CD14-positive monocyte (primary cell): ENCODE results near the gene CRNN. TPM values are rescaled to one million over a fixed set of nuclear protein-coding genes. Genes with fewer than 3 reads are reported as not detected.

Experiments
- DNase-seq, 3 donors: peaks; one replicate each; pipeline ENCODE4 v3.0.0-alpha.2; 2011 to 2022
- H2AFZ ChIP-seq: 2 replicates; pipeline ENCODE4 v1.6.0; 2012; ENCODE audit warnings: mild to moderate bottlenecking, low read depth, low read length, inconsistent platforms; ENCODE audit not compliant: insufficient read depth, poor library complexity, severe bottlenecking
- H3K27ac ChIP-seq, 2 donors: 1 replicate in 1 of 2; 2 replicates in 1 of 2; pipeline ENCODE4 v1.5.1; 2012 to 2013; ENCODE audit warnings: low read length in 2 of 2, control low read depth in 1 of 2, inconsistent platforms in 1 of 2, low read depth in 1 of 2, mild to moderate bottlenecking in 1 of 2
- H3K27me3 ChIP-seq, 2 donors: one replicate each; pipeline versions ENCODE4 v1.6.0 to v1.6.1; 2011 to 2013; ENCODE audit warnings: low read length in 2 of 2; ENCODE audit not compliant: control insufficient read depth in 2 of 2, insufficient read depth in 2 of 2
- H3K36me3 ChIP-seq, 2 donors: replicated peaks in 1 of 2; 1 replicate in 1 of 2; 2 replicates in 1 of 2; pipeline versions ENCODE4 v1.5.1 to v1.6.1; 2012 to 2013; ENCODE audit warnings: low read length in 2 of 2, control low read depth in 1 of 2, inconsistent platforms in 1 of 2, mild to moderate bottlenecking in 1 of 2; ENCODE audit not compliant: insufficient read depth in 2 of 2, control insufficient read depth in 1 of 2
- H3K4me1 ChIP-seq, 2 donors: 1 replicate in 1 of 2; 2 replicates in 1 of 2; pipeline versions ENCODE4 v1.5.1 to v1.6.1; 2012 to 2013; ENCODE audit warnings: low read length in 2 of 2, control low read depth in 1 of 2, inconsistent platforms in 1 of 2, mild to moderate bottlenecking in 1 of 2, moderate library complexity in 1 of 2; ENCODE audit not compliant: insufficient read depth in 2 of 2, control insufficient read depth in 1 of 2
- H3K4me2 ChIP-seq: replicated peaks from 2 replicates; pipeline ENCODE3; 2012; ENCODE audit warnings: low read length, moderate library complexity, mild to moderate bottlenecking; ENCODE audit not compliant: poor library complexity, severe bottlenecking; ENCODE audit errors: extremely low read depth
- H3K4me3 ChIP-seq, 3 experiments: fragments of 200-600 bp in 1 of 3; sonication (generic) in 1 of 3; replicated peaks in 1 of 3; 1 replicate in 2 of 3; 2 replicates in 1 of 3; pipeline ENCODE4 v1.5.1; 2011 to 2013; ENCODE audit warnings: low read length in 3 of 3, mild to moderate bottlenecking in 3 of 3, control low read depth in 2 of 3, low read depth in 2 of 3, inconsistent platforms in 1 of 3, moderate library complexity in 1 of 3
- H3K79me2 ChIP-seq: 2 replicates; pipeline ENCODE4 v1.6.0; 2012; ENCODE audit warnings: mild to moderate bottlenecking, control low read depth, inconsistent platforms, low read length, moderate library complexity; ENCODE audit not compliant: insufficient read depth
- H3K9ac ChIP-seq: 2 replicates; pipeline ENCODE4 v1.6.0; 2017; ENCODE audit warnings: low read length, mild to moderate bottlenecking; ENCODE audit not compliant: insufficient read depth, poor library complexity, severe bottlenecking
- H3K9me3 ChIP-seq, 2 donors: replicated peaks in 1 of 2; 1 replicate in 1 of 2; 2 replicates in 1 of 2; pipeline versions ENCODE4 v1.5.1 to v1.6.1; 2012 to 2013; ENCODE audit warnings: low read length in 2 of 2, control low read depth in 1 of 2; ENCODE audit not compliant: control insufficient read depth in 1 of 2, insufficient read depth in 1 of 2
- H4K20me1 ChIP-seq: 2 replicates; pipeline ENCODE4 v1.6.0; 2012; ENCODE audit warnings: mild to moderate bottlenecking, low read length, control low read depth, moderate library complexity; ENCODE audit not compliant: insufficient read depth
- H3K27ac Mint-ChIP-seq, 7 donors: one replicate each; pipeline ENCODE4 v1.8.0; 2020; ENCODE audit warnings: mild to moderate bottlenecking in 7 of 7, mixed read lengths in 7 of 7, moderate library complexity in 6 of 7, inconsistent platforms in 2 of 7
- H3K27me3 Mint-ChIP-seq, 3 donors: one replicate each; pipeline ENCODE4 v1.8.0; 2021 to 2022; ENCODE audit warnings: low read depth in 3 of 3, mild to moderate bottlenecking in 3 of 3, mixed read lengths in 3 of 3, moderate library complexity in 3 of 3, inconsistent platforms in 1 of 3
- H3K36me3 Mint-ChIP-seq, 2 donors: one replicate each; pipeline ENCODE4 v1.8.0; 2020; ENCODE audit warnings: mixed read lengths in 2 of 2, inconsistent platforms in 1 of 2, mild to moderate bottlenecking in 1 of 2
- H3K4me1 Mint-ChIP-seq: one replicate; pipeline ENCODE4 v1.8.0; 2020; ENCODE audit warnings: mild to moderate bottlenecking, mixed read lengths
- H3K4me3 Mint-ChIP-seq, 2 donors: one replicate each; pipeline ENCODE4 v1.8.0; 2020; ENCODE audit warnings: mild to moderate bottlenecking in 2 of 2, mixed read lengths in 2 of 2, moderate library complexity in 1 of 2
- H3K9me3 Mint-ChIP-seq, 7 donors: one replicate each; pipeline ENCODE4 v1.8.0; 2020 to 2022; ENCODE audit warnings: mixed read lengths in 7 of 7, mild to moderate bottlenecking in 6 of 7, moderate library complexity in 6 of 7, inconsistent platforms in 2 of 7
- WGBS: methylation state at CpG from one replicate; pipeline ENCODE4 v1.1.5; 2013; ENCODE audit warnings: missing lambda C conversion rate; ENCODE audit not compliant: insufficient coverage; 5-methylcytosine and 5-hydroxymethylcytosine counted together
- intact Hi-C, 2 donors: fragments of 100-400 bp; cut with micrococcal nuclease; formaldehyde crosslinking; loops; one replicate each; pipeline versions ENCODE4 v1.15.0 to v1.15.1; 2023
- polyA plus RNA-seq, 3 donors: library from polyadenylated mRNA; depleted of rRNA in 1 of 3; unstranded in 2 of 3; stranded (reverse) in 1 of 3; fragments of 300-500 nt in 2 of 3; fragments of >200 nt in 1 of 3; fragmentation: Illumina TruSeq in 2 of 3; gene quantifications; 1 replicate in 2 of 3; 2 replicates in 1 of 3; pipeline ENCODE4 v1.2.3, GENCODE V29; 2012 to 2021
- TF ChIP-seq, protein P1 (sequence below): fragments of 200-600 bp; IDR thresholded peaks from one replicate; pipeline ENCODE4 v1.8.0; 2022; ENCODE audit warnings: antibody characterized with exemption, mild to moderate bottlenecking

The CRNN gene
- polyA plus RNA-seq, 3 donors: not detected

DNA sequence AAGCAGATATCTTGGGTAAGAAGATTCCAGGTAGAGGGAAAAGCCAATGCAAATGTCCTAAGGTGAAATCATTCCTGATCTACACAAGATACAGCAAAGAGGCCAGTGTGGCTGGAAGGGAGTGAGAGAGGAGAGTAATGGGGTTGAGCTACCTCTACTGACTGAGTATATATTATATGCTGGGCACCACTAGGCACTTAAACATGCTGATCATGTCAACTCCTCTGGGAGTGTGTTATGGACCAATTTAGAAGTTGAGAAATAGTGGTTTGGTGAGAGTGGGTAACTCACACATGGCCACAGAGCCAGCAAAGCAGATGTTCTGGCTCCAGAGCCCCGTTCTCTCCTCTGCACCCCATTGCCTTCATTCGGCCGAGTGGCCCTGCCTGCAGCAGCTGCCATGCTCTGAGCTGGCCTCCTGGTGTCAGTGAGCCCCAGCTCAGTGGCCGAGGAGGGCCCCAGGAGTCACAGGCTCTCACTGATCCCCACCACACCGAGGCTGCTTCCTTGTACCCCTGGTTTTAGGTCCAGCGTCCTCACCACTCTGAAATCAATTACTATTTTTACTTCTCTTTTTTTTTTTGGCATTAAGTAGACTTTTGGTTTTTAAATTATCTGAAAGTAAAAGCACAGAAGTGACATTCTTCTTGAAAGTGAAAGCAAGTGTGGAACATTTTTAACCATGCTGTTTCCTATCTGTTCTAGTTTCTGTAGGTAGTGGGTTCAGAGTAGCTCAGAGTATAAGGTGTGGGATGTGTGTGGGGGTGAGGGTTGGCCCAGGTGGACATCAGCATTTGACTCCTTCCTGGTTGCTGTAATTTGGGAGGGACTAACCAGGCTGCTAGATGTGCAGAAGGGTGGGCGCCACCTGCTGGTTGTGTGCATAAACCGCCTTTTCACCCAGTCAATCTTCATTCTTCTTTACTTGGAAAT, 45.8 kb upstream of the CRNN start:
- Histone ChIP-seq H3K27me3 (no peaks in the 10 kb centered on the region), H3K4me2 (peak overlapping the region; percentile 75), H3K36me3 (no peaks in the 10 kb centered on the region), H3K9me3 (no peaks in the 10 kb centered on the region), H4K20me1 (no peaks in the 10 kb centered on the region), H3K4me3 (peak overlapping the region; percentile 22 to 73 (median 32)), H3K79me2 (no peaks in the 10 kb centered on the region), H3K27ac (peak overlapping the region; percentile 58 to 82), H3K4me1 (peaks cover 6 to 12% of the 10 kb centered on the region in 2 donors), H3K9ac (peak overlapping the region; percentile 55), H2AFZ (peak overlapping the region; percentile 87)
- Mint-ChIP-seq H3K4me3 (peak overlapping the region; percentile 61 to 88), H3K27me3 (peaks cover 0 to 10% (median 4%) of the 10 kb centered on the region in 3 donors), H3K27ac (peak overlapping the region; percentile 63 to 94 (median 90)), H3K4me1 (peaks cover 23% of the 10 kb centered on the region), H3K36me3 (no peaks in the 10 kb centered on the region), H3K9me3 (peaks cover 3 to 8% (median 3%) of the 10 kb centered on the region in 7 donors)
- peak; percentile 62 to 69 (median 67) for DNase-seq
- WGBS: 41% methylated on average over 4 of the region's 8 CpGs
- intact Hi-C loops: loop anchor here (2.0 to 10.0 kb wide), 6 partner anchors 113 to 405 kb away; no protein-coding TSS in a partner anchor
- TF ChIP-seq, protein P1, sequence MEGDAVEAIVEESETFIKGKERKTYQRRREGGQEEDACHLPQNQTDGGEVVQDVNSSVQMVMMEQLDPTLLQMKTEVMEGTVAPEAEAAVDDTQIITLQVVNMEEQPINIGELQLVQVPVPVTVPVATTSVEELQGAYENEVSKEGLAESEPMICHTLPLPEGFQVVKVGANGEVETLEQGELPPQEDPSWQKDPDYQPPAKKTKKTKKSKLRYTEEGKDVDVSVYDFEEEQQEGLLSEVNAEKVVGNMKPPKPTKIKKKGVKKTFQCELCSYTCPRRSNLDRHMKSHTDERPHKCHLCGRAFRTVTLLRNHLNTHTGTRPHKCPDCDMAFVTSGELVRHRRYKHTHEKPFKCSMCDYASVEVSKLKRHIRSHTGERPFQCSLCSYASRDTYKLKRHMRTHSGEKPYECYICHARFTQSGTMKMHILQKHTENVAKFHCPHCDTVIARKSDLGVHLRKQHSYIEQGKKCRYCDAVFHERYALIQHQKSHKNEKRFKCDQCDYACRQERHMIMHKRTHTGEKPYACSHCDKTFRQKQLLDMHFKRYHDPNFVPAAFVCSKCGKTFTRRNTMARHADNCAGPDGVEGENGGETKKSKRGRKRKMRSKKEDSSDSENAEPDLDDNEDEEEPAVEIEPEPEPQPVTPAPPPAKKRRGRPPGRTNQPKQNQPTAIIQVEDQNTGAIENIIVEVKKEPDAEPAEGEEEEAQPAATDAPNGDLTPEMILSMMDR: peak; percentile 93

DNA sequence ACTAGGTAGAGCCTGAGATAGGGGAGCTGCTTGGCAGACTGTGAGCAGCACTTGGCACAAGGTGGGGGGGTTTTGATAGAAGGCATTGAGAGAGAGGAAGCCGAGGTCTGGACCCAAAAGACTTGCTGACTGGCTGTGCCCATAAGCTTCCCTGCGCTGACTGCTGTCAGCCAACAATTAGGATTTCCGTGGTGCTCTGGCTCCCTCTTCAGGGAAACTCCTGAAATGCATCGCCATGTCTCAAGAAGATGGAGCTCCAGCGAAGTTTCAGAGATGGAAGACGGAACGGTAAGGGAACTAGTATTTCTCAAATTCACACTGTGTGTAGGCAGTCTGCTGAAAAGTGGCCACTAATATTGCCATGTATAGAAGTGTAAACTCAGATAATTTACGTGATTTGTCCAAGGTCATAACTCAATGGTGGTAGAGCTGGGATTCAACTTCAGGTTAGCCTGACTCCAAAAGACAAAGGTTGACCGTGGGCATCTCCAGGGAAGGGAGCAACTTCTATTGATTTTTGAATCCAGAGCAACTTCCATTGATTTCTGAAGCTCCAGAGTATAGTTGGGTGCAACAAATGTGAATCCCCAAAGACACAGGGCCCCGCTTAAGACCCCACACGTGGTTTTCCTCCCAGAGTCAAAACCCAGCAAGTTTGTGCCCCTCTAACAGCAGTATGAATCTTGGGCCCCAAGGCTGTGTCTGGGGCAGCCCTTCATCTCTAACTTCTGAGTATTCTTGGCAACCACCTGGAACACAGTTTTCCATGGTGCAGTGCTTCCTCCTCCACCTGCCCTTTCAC, 44.5 kb upstream of the CRNN start:
- H3K9ac ChIP-seq: no peak overlapping the region
- H3K27me3 ChIP-seq: no peaks in the 10 kb centered on the region
- no peak overlapping the region for H3K27ac Mint-ChIP-seq
- H3K4me3 Mint-ChIP-seq: no peak overlapping the region
- H3K4me1 Mint-ChIP-seq: peaks cover 23% of the 10 kb centered on the region
- H3K36me3 Mint-ChIP-seq: no peaks in the 10 kb centered on the region
- H3K27ac ChIP-seq: no peak overlapping the region
- no peaks in the 10 kb centered on the region for H4K20me1 ChIP-seq
- DNase-seq: peak; percentile 72 to 77 (median 77)
- H3K4me3 ChIP-seq: no peak overlapping the region
- H3K36me3 ChIP-seq: no peaks in the 10 kb centered on the region
- 48% methylated on average over 7 of the region's 11 CpGs for WGBS
- H3K27me3 Mint-ChIP-seq: peaks cover 0 to 7% (median 7%) of the 10 kb centered on the region in 3 donors
- no peak overlapping the region for H3K4me2 ChIP-seq
- H3K4me1 ChIP-seq: peaks cover 6 to 12% of the 10 kb centered on the region in 2 donors
- peaks cover 0 to 9% (median 4%) of the 10 kb centered on the region in 7 donors for H3K9me3 Mint-ChIP-seq
- intact Hi-C loops: loop anchor here (2.0 to 10.0 kb wide), 6 partner anchors 111 to 404 kb away; no protein-coding TSS in a partner anchor
- TF ChIP-seq, protein P1: peak; percentile 91
- H2AFZ ChIP-seq: peak overlapping the region; percentile 54
- no peaks in the 10 kb centered on the region for H3K79me2 ChIP-seq
- H3K9me3 ChIP-seq: no peaks in the 10 kb centered on the region
